ENCODE results near the gene CLCN2.

- TF ChIP-seq, protein P1, sequence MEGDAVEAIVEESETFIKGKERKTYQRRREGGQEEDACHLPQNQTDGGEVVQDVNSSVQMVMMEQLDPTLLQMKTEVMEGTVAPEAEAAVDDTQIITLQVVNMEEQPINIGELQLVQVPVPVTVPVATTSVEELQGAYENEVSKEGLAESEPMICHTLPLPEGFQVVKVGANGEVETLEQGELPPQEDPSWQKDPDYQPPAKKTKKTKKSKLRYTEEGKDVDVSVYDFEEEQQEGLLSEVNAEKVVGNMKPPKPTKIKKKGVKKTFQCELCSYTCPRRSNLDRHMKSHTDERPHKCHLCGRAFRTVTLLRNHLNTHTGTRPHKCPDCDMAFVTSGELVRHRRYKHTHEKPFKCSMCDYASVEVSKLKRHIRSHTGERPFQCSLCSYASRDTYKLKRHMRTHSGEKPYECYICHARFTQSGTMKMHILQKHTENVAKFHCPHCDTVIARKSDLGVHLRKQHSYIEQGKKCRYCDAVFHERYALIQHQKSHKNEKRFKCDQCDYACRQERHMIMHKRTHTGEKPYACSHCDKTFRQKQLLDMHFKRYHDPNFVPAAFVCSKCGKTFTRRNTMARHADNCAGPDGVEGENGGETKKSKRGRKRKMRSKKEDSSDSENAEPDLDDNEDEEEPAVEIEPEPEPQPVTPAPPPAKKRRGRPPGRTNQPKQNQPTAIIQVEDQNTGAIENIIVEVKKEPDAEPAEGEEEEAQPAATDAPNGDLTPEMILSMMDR (conservative IDR thresholded peaks at IDR 0.05; ENCODE audit: low read depth, low read length) = no peak
- TF ChIP-seq MAZ (IDR thresholded peaks at IDR 0.05; ENCODE audit: borderline replicate concordance, low read depth, low read length) (no peak; the same call in 1 of the 2 replicates), SMC3 (IDR thresholded peaks at IDR 0.05; ENCODE audit: low read depth, low read length) (no peak), MAFK (IDR thresholded peaks at IDR 0.05; ENCODE audit: low read depth, low read length) (no peak), POLR2A (IDR thresholded peaks at IDR 0.05; ENCODE audit: low read depth, low read length) (peak; percentile 61), CHD1 (IDR thresholded peaks at IDR 0.05; ENCODE audit: low read depth, low read length) (no peak)
Measured at GRCh38 chr3:184335661-184336546, 25.5 kb downstream of the CLCN2 start.

Measured in IMR-90 (cell line).